ENCODE data around the gene CBX3. TPM values are rescaled to one million over a fixed set of nuclear protein-coding genes. Genes with fewer than 3 reads are reported as not detected.

CBX3 gene
- total and polyA plus RNA-seq, 2 of the 8 experiments (the other 6 are each of a cell fraction or from before 2014, with no cell fraction given): 71.3 to 258 TPM

DNA sequence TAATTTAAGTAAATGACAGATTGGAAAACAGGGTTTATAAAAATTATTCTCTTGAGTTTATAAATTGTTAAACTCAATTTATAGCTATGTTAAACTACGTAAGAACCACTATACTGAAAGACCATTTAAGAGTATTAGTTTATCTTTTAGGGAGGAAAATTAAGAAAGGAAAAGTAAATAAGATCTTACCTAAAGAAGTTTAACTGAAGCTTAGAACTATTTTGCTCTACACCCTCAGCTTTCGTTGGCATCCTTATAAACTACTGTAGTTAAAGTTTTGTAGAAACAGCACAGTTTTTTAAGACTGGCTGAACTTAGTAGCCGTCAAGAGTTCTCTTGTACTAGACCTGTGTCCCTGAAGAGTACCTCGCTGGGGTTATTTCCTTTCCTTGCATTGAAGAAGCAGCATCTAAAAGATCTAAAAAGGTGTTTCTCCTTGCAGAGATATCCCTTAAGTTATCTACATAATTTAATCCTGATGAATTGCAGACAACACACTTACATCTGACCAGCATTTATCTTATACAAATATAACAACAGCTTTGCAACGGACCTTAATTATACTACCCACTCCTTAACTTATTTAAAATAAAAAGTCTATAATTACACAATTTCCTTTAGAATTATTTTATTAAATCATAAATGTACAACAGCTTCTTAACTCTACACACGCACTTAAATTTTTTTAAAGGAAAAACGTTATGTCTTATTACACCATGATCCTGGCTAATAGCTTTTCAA, 10.1 kb upstream of the CBX3 start:
- Histone ChIP-seq H3K4me3 (ENCODE audit: extremely low read depth in 1 of 4, insufficient read depth in 2 of 4, low read depth in 3 of 4, low read length in 4 of 4) (no peak overlapping the region), H2BK120ac (replicated peaks; ENCODE audit: low read depth, low read length) (no peak overlapping the region), H4K91ac (replicated peaks; ENCODE audit: insufficient read length, low read length) (no peak overlapping the region), H3K14ac (ENCODE audit: insufficient read length) (no peak overlapping the region), H2AK5ac (ENCODE audit: low read depth, low read length) (no peak overlapping the region), H2BK12ac (ENCODE audit: low read depth, low read length) (no peak overlapping the region), H4K8ac (ENCODE audit: extremely low read depth, insufficient read depth, low read length) (no peak overlapping the region), H4K20me1 (replicated peaks in 1 of 2; ENCODE audit: control insufficient read depth in 1 of 2, insufficient read depth in 2 of 2, low read length in 2 of 2) (peaks cover 27% of the 10 kb centered on the region in 2 experiments), H3K79me1 (ENCODE audit: low read depth, low read length) (no peaks in the 10 kb centered on the region), H3K18ac (ENCODE audit: extremely low read depth, low read length) (no peak overlapping the region), H3K9me3 (ENCODE audit: insufficient read depth in 2 of 2, low read depth in 1 of 2, low read length in 1 of 2) (no peaks in the 10 kb centered on the region), H2BK5ac (ENCODE audit: low read depth, low read length) (no peak overlapping the region), H3K36me3 (ENCODE audit: control insufficient read depth in 2 of 4, insufficient read depth in 4 of 4, low read length in 3 of 4) (peaks cover 55 to 86% (median 76%) of the 10 kb centered on the region in 4 experiments), H3K4ac (replicated peaks; ENCODE audit: insufficient read length, low read depth, low read length) (no peak overlapping the region), H2BK20ac (ENCODE audit: low read length) (no peak overlapping the region), H4K5ac (ENCODE audit: insufficient read length, low read depth, low read length) (no peak overlapping the region), H3K27ac (ENCODE audit: low read depth, low read length) (no peak overlapping the region), H3K23me2 (ENCODE audit: low read depth, low read length) (no peaks in the 10 kb centered on the region), H3K4me2 (ENCODE audit: insufficient read depth in 1 of 2, low read depth in 2 of 2, low read length in 2 of 2) (no peak overlapping the region), H2AFZ (ENCODE audit: low read length) (no peak overlapping the region), H3K56ac (replicated peaks; ENCODE audit: insufficient read length, low read depth, low read length) (no peak overlapping the region), H3K27me3 (replicated peaks in 1 of 4; ENCODE audit: control insufficient read depth in 3 of 4, extremely low read depth in 1 of 4, insufficient read depth in 3 of 4, low read length in 3 of 4) (no peaks in the 10 kb centered on the region), H3K23ac (ENCODE audit: insufficient read length) (no peak overlapping the region), H3K4me1 (replicated peaks in 1 of 4; ENCODE audit: control insufficient read depth in 3 of 4, insufficient read depth in 4 of 4, low read length in 3 of 4) (peaks cover 0 to 2% (median 0%) of the 10 kb centered on the region in 4 experiments; a peak in 1 of 7 replicates), H3K9ac (replicated peaks in 1 of 4; ENCODE audit: extremely low read depth in 1 of 4, low read depth in 3 of 4, low read length in 3 of 4) (no peak overlapping the region), H3K79me2 (ENCODE audit: control insufficient read depth in 1 of 2, insufficient read depth in 2 of 2, low read length in 2 of 2) (peaks cover 2 to 48% of the 10 kb centered on the region in 2 experiments; a peak in 3 of 4 replicates), H2BK15ac (ENCODE audit: low read length) (no peak overlapping the region)
- DNase-seq (ENCODE audit: low read depth in 1 of 2, low spot score in 2 of 2) (no peak), FAIRE-seq (no peak)
- 88% methylated on average over 7 of the region's 7 CpGs; no CpG with 5 or more reads in 1 of the 2 experiments for WGBS, 2 experiments (ENCODE audit: extremely low coverage in 1 of 2, insufficient coverage in 1 of 2, insufficient read length in 1 of 2, insufficient replicate concordance in 2 of 2, low coverage in 1 of 2, low lambda C conversion rate in 2 of 2, missing lambda C conversion rate in 1 of 2)
- ChIA-PET POLR2A (ENCODE audit: partially characterized antibody) (interaction anchor here (0.6 to 17.3 kb wide), 24 partner anchors 5 to 478 kb away, joined by 3 to 578 read pairs (median 4); partner anchors contain the start of genes CBX3, HNRNPA2B1 and NFE2L3), CTCF (ENCODE audit: partially characterized antibody) (interaction anchor here (0.7 to 4.7 kb wide), 8 partner anchors 10 to 298 kb away, joined by 3 to 21 read pairs (median 4); partner anchors contain the start of gene CBX3)
- TF ChIP-seq TAF7 (optimal IDR thresholded peaks at IDR 0.05; ENCODE audit: borderline replicate concordance, low read depth, low read length) (no peak), POLR2AphosphoS5 (IDR thresholded peaks at IDR 0.05; ENCODE audit: low read depth, low read length) (0 out of 2 replicates have a peak, but pooled peaks have one; percentile 44), SIN3A (conservative IDR thresholded peaks at IDR 0.05 in 1 of 2, IDR thresholded peaks at IDR 0.05 in 1 of 2; ENCODE audit: low read depth in 1 of 2, low read length in 2 of 2) (no peak), ZNF274 (IDR thresholded peaks at IDR 0.05; ENCODE audit: borderline replicate concordance, extremely low read depth, low read length) (no peak), CHD1 (IDR thresholded peaks at IDR 0.05; ENCODE audit: low read depth, low read length) (no peak), BACH1 (IDR thresholded peaks at IDR 0.05; ENCODE audit: low read length) (no peak), POLR2A (IDR thresholded peaks at IDR 0.05; ENCODE audit: control extremely low read depth in 1 of 2, low read depth in 2 of 2, low read length in 2 of 2) (peak in 1 of 2 experiments; percentile 37), GTF2F1 (IDR thresholded peaks at IDR 0.05; ENCODE audit: borderline replicate concordance, low read depth, low read length) (no peak), JUND (IDR thresholded peaks at IDR 0.05; ENCODE audit: low read length) (no peak), TCF12 (IDR thresholded peaks at IDR 0.05; ENCODE audit: low read depth, low read length) (no peak)
- TF ChIP-seq, protein P1, sequence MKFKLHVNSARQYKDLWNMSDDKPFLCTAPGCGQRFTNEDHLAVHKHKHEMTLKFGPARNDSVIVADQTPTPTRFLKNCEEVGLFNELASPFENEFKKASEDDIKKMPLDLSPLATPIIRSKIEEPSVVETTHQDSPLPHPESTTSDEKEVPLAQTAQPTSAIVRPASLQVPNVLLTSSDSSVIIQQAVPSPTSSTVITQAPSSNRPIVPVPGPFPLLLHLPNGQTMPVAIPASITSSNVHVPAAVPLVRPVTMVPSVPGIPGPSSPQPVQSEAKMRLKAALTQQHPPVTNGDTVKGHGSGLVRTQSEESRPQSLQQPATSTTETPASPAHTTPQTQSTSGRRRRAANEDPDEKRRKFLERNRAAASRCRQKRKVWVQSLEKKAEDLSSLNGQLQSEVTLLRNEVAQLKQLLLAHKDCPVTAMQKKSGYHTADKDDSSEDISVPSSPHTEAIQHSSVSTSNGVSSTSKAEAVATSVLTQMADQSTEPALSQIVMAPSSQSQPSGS (IDR thresholded peaks at IDR 0.05; ENCODE audit: low read length): 0 out of 2 replicates have a peak, but pooled peaks have one; percentile 20

Data from H1 (cell line).